GM12878 (cell line): Measurements from ENCODE around the gene VRK3. TPM values are rescaled to one million over a fixed set of nuclear protein-coding genes. Genes with fewer than 3 reads are reported as not detected.

Experiments
- ATAC-seq: fragments of 200-7000 bp; cut with Tn5 transposase; 3 replicates; pipeline ENCODE4 v1.9.1; 2020; ENCODE audit warnings: mild to moderate bottlenecking, moderate library complexity
- BruUV-seq: library from RNA; stranded (reverse); fragments of 400-500 nt; replicated peaks from 2 replicates; lab custom pipeline; 2021; lab: Mats Ljungman, UMichigan
- CTCF ChIA-PET: fragments of 300-600 bp; sonication (Branson Sonifier 250); formaldehyde crosslinking; extraction: SDS; loops from one replicate; lab custom pipeline; 2021; ENCODE audit warnings: inconsistent platforms; lab: Yijun Ruan, JAX
- POLR2A ChIA-PET: fragments of 350-600 bp; formaldehyde crosslinking; extraction: SDS; loops from one replicate; lab custom pipeline; 2021; ENCODE audit warnings: inconsistent platforms; lab: Charles Lee
- RAD21 ChIA-PET: fragments of 300-600 bp; sonication (Branson Sonifier 250); formaldehyde crosslinking; loops from one replicate; lab custom pipeline; 2023; ENCODE audit warnings: antibody characterized with exemption; ENCODE audit not compliant: unreplicated experiment; lab: Charles Lee
- SMC1A ChIA-PET: fragments of 300-600 bp; sonication (Branson Sonifier 250); formaldehyde crosslinking; loops from one replicate; lab custom pipeline; 2023; ENCODE audit not compliant: unreplicated experiment, uncharacterized antibody; lab: Charles Lee
- DNase-seq: peaks from one replicate; pipeline ENCODE4 v3.0.0-alpha.2; 2011; ENCODE audit warnings: low read depth, low spot score
- FAIRE-seq: peaks from 3 replicates; lab custom pipeline; 2011; peaks lifted over from hg19 to GRCh38; lab: Jason Lieb, UNC
- H2AFZ ChIP-seq: 2 replicates; pipeline ENCODE4 v1.6.0; 2011; ENCODE audit warnings: low read depth, low read length, control low read depth; ENCODE audit not compliant: control insufficient read depth
- H3K27ac ChIP-seq: 2 replicates; pipeline ENCODE4 v1.5.1; 2011; ENCODE audit warnings: control low read depth; ENCODE audit not compliant: control insufficient read depth, insufficient read depth
- H3K27me3 ChIP-seq, 2 experiments: replicated peaks in 1 of 2; 2 replicates each; pipeline versions ENCODE4 v1.6.0 to v1.6.1; 2011; ENCODE audit warnings: low read length in 1 of 2; ENCODE audit not compliant: control insufficient read depth in 2 of 2, insufficient read depth in 2 of 2
- H3K36me3 ChIP-seq, 2 experiments: 2 replicates each; pipeline ENCODE4 v1.5.1; 2011; ENCODE audit warnings: low read length in 1 of 2; ENCODE audit not compliant: control insufficient read depth in 2 of 2, insufficient read depth in 2 of 2
- H3K4me1 ChIP-seq: 2 replicates; pipeline ENCODE4 v1.6.1; 2011; ENCODE audit warnings: mild to moderate bottlenecking, low read length, moderate library complexity, mixed read lengths; ENCODE audit not compliant: control insufficient read depth, insufficient read depth
- H3K4me2 ChIP-seq: 2 replicates; pipeline ENCODE4 v1.6.0; 2011; ENCODE audit warnings: control low read depth; ENCODE audit not compliant: control insufficient read depth, insufficient read depth
- H3K4me3 ChIP-seq: fragments of 200-600 bp; sonication (generic); 2 replicates; pipeline ENCODE4 v1.5.1; 2016
- H3K79me2 ChIP-seq: 2 replicates; pipeline ENCODE4 v1.6.0; 2011; ENCODE audit warnings: low read length; ENCODE audit not compliant: control insufficient read depth, insufficient read depth
- H3K9ac ChIP-seq: 2 replicates; pipeline ENCODE4 v1.8.0; 2011; ENCODE audit warnings: low read length, control low read depth, mixed read lengths; ENCODE audit not compliant: control insufficient read depth, insufficient read depth
- H3K9me3 ChIP-seq: replicated peaks from 3 replicates; pipeline ENCODE4 v1.5.1; 2011; ENCODE audit warnings: mild to moderate bottlenecking, low read length; ENCODE audit not compliant: control insufficient read depth, insufficient read depth
- H4K20me1 ChIP-seq: 2 replicates; pipeline ENCODE4 v1.6.0; 2011; ENCODE audit not compliant: control insufficient read depth, insufficient read depth
- BMI1 ChIP-seq: fragments of 450-650 bp; IDR thresholded peaks from 2 replicates; pipeline ENCODE4 v1.6.1; 2016; ENCODE audit warnings: mild to moderate bottlenecking, moderate library complexity, borderline replicate concordance
- CHD4 ChIP-seq: fragments of 200-600 bp; sonication (generic); IDR thresholded peaks from 2 replicates; pipeline ENCODE4 v1.6.1; 2016; ENCODE audit warnings: mild to moderate bottlenecking
- HDAC2 ChIP-seq: fragments of 200-600 bp; sonication (generic); IDR thresholded peaks from 2 replicates; pipeline ENCODE4 v1.6.1; 2017
- SMAD5 ChIP-seq: IDR thresholded peaks from 2 replicates; pipeline ENCODE4 v1.6.1; 2016; ENCODE audit warnings: antibody characterized with exemption, low read depth
- ZBED1 ChIP-seq: IDR thresholded peaks from 2 replicates; pipeline ENCODE4 v1.6.1; 2016; ENCODE audit warnings: borderline replicate concordance
- ZBTB33 ChIP-seq: fragments of 450-650 bp; IDR thresholded peaks from 2 replicates; pipeline ENCODE4 v1.6.1; 2017; ENCODE audit warnings: mild to moderate bottlenecking
- ZBTB4 ChIP-seq: fragments of 450-650 bp; formaldehyde crosslinking; IDR thresholded peaks from 2 replicates; pipeline ENCODE4 v1.4.0; 2022; ENCODE audit warnings: mild to moderate bottlenecking, moderate library complexity
- ZNF217 ChIP-seq: fragments of 450-650 bp; IDR thresholded peaks from 2 replicates; pipeline ENCODE4 v1.6.1; 2017; ENCODE audit warnings: antibody characterized with exemption, mild to moderate bottlenecking
- WGBS: methylation state at CpG from one replicate; pipeline ENCODE4 v1.1.6; 2016; ENCODE audit warnings: low lambda C conversion rate; ENCODE audit not compliant: insufficient replicate concordance, insufficient coverage; ENCODE audit errors: missing lambda C conversion rate; 5-methylcytosine and 5-hydroxymethylcytosine counted together
- in situ Hi-C: fragments of 300-500 bp; cut with MboI; formaldehyde crosslinking; loops from 9 replicates; pipeline ENCODE4 v1.14.3; 2018; ENCODE audit warnings: mixed read lengths
- intact Hi-C: fragments of 100-400 bp; cut with micrococcal nuclease; formaldehyde crosslinking; loops from one replicate; pipeline ENCODE4 v1.14.2; 2022; ENCODE audit not compliant: unreplicated experiment
- polyA plus RNA-seq, 11 experiments: library from polyadenylated mRNA; depleted of rRNA in 4 of 11; unstranded in 6 of 11; stranded (reverse) in 5 of 11; fragments of >200 nt; fragmentation: Nextera tagmentation in 4 of 11; fragmentation: Illumina TruSeq in 1 of 11; extraction: Ambion mirVana in 4 of 11; extraction: Trizol in 1 of 11; gene quantifications; 1 replicate in 1 of 11; 2 replicates in 10 of 11; pipeline versions ENCODE4 v1.2.1 to v1.2.3, GENCODE V29; 2011 to 2016; ENCODE audit warnings: inconsistent platforms in 2 of 11, missing spikeins in 2 of 11, low read depth in 1 of 11
- total RNA-seq, 4 experiments: library from RNA; depleted of rRNA in 3 of 4; stranded (reverse); fragments of >200 nt in 3 of 4; fragmentation: Illumina TruSeq in 1 of 4; extraction: Trizol in 1 of 4; gene quantifications; 2 replicates each; pipeline versions ENCODE4 v1.2.1 to v1.2.3, GENCODE V29; 2013 to 2021

VRK3 gene
- total and polyA plus RNA-seq, 10 of the 15 experiments (the other 5 are each of a cell fraction or from before 2014, with no cell fraction given), result 17.3 to 61.9 (median 35.5) TPM

GRCh38 chr19:49956115-49956495, 69.1 kb downstream of the VRK3 start:
- TF ChIP-seq ZBTB4 (CRISPR knock-in tag) (no peak), BMI1 (no peak), ZNF217 (no peak), CHD4 (no peak), HDAC2 (no peak), ZBED1 (no peak), SMAD5 (no peak), ZBTB33 (no peak)
- no peaks in the 10 kb centered on the region for H3K79me2 ChIP-seq
- H3K9ac ChIP-seq, result no peak overlapping the region
- H4K20me1 ChIP-seq, result no peaks in the 10 kb centered on the region
- no peak overlapping the region for H2AFZ ChIP-seq
- ChIA-PET CTCF (no interaction called here), POLR2A (no interaction called here), RAD21 (no interaction called here), SMC1A (interaction anchor here (1.5 kb wide), 1 partner anchor 29 kb away, joined by 3 read pairs; no protein-coding TSS in a partner anchor)
- H3K4me2 ChIP-seq, result no peak overlapping the region
- FAIRE-seq (no peak), ATAC-seq (no peak), DNase-seq (no peak)
- H3K27me3 ChIP-seq, result no peaks in the 10 kb centered on the region; a peak in 1 of 4 replicates
- intact Hi-C loops, result no loop called here
- peaks cover 17% of the 10 kb centered on the region for H3K4me1 ChIP-seq
- no peak overlapping the region for H3K27ac ChIP-seq
- in situ Hi-C loops, result no loop called here
- H3K9me3 ChIP-seq, result no peaks in the 10 kb centered on the region
- no peak overlapping the region for H3K4me3 ChIP-seq
- no TSS peak for BruUV-seq
- no peaks in the 10 kb centered on the region for H3K36me3 ChIP-seq
- 61% methylated on average over 9 of the region's 9 CpGs for WGBS
